Measurements from ENCODE around the gene NMNAT2.

DNA sequence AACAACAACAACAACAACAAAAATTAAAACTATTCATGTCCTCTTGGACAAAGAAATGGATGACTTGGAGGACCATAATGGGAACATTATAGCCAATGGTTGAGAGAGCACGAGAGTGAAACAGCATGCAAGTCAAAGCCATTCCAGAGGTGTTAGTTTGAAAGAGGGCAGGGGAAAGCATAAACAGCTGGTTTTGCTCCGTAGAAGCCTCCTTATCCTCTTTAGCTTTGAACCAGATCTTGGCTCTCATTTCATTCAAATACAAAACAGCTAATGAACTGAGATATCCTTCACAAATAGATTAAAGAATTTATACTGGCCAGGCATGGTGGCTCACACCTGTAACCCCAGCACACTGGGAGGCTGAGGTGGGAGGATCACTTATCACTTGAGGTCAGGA is 45.4 kb upstream of the NMNAT2 start:
- TF ChIP-seq, protein P1, sequence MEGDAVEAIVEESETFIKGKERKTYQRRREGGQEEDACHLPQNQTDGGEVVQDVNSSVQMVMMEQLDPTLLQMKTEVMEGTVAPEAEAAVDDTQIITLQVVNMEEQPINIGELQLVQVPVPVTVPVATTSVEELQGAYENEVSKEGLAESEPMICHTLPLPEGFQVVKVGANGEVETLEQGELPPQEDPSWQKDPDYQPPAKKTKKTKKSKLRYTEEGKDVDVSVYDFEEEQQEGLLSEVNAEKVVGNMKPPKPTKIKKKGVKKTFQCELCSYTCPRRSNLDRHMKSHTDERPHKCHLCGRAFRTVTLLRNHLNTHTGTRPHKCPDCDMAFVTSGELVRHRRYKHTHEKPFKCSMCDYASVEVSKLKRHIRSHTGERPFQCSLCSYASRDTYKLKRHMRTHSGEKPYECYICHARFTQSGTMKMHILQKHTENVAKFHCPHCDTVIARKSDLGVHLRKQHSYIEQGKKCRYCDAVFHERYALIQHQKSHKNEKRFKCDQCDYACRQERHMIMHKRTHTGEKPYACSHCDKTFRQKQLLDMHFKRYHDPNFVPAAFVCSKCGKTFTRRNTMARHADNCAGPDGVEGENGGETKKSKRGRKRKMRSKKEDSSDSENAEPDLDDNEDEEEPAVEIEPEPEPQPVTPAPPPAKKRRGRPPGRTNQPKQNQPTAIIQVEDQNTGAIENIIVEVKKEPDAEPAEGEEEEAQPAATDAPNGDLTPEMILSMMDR (IDR thresholded peaks at IDR 0.05; ENCODE audit: control extremely low read depth in 1 of 3, insufficient read depth in 1 of 3, low read depth in 1 of 3, low read length in 3 of 3) = no peak
- no peak for TF ChIP-seq CEBPB (IDR thresholded peaks at IDR 0.05; ENCODE audit: low read depth, low read length)
- TF ChIP-seq NRF1 (IDR thresholded peaks at IDR 0.05; ENCODE audit: low read depth, low read length) = no peak
- no peak for TF ChIP-seq POLR2AphosphoS5 (IDR thresholded peaks at IDR 0.05; ENCODE audit: low read depth, low read length)
- TF ChIP-seq EZH2 (IDR thresholded peaks at IDR 0.05; ENCODE audit: low read depth, low read length, severe bottlenecking) = no peak
- TF ChIP-seq BACH1 (IDR thresholded peaks at IDR 0.05; ENCODE audit: low read length) = no peak
- no peak for TF ChIP-seq KDM5A (IDR thresholded peaks at IDR 0.05; ENCODE audit: low read length)
